A549 treated with dexamethasone at 1 μM for 4 hours (cell line): ENCODE measurements around the gene MYO10. TPM values are rescaled to one million over a fixed set of nuclear protein-coding genes. Genes with fewer than 3 reads are reported as not detected.

Source experiments
- total RNA-seq: library from RNA; stranded (reverse); fragments of 200-300 nt; extraction: Qiagen RNA extraction; gene quantifications from 5 replicates; pipeline ENCODE4 v1.2.3, GENCODE V29; 2022

Gene MYO10
- 32.7 to 51.3 TPM (median 44.4 TPM) in 5 replicates for total RNA-seq

GRCh38 chr5:16936150-16936988, at the start of gene MYO10:
TSS of gene MYO10 (minus strand) at chr5:16936288. CDS start at chr5:16935808, 480 bp downstream.

GRCh38 chr5:16616536-16617273, 319.4 kb downstream of the MYO10 start, which contains the start of gene RETREG1:
TSS of gene RETREG1 (minus strand) at chr5:16616997. CDS start at chr5:16616971, 26 bp downstream.

